IPS-11a (cell line): ENCODE measurements around the gene OR6Q1.

Experiments used
- H3K4me3 ChIP-seq: one replicate; pipeline ENCODE4 v1.5.1; 2013; ENCODE audit warnings: low read depth, low read length, control low read depth

OR6Q1 gene

GRCh38 chr11:58057481-58057880, 26.7 kb downstream of the OR6Q1 start:
- H3K4me3 ChIP-seq: no peak overlapping the region

DNA sequence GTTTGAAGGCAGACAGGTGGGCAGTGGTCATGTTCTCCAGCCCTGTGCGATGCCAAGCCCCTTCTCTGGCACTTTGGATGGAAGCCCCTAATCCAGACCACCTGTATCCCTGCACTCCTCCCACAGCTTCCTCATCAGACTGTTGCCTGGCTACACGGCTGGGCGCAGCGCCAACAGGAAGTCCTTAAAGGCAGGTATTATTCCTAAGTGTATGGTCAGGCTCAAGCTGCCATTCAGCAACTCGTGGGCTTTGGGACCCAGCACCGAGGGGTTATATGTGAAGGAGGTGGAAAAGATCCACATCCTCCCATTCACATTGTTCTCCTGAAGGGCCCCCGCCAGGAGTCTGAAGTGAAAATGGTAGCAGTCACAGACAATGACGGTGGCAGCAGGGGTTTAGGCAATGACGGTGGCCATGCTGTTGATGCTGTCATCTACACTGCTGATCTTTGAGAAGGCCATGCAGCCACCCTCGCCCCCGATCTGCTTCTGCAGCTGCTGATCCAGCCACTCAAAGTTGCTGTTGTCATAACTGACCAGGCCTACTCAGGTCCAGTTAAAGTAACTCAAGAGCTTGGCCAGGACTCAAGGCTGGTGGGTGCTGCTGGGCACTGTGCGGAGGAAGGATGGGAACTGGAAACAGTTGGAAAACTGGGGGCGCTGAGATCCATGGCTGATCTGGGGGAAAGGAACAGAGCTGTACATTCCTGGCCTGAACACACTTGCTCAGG, 27.7 kb downstream of the OR6Q1 start:
- H3K4me3 ChIP-seq: no peak overlapping the region

- H3K4me3 ChIP-seq: no peak overlapping the region
Measured at GRCh38 chr11:58059007-58059350, 28.2 kb downstream of the OR6Q1 start.

DNA sequence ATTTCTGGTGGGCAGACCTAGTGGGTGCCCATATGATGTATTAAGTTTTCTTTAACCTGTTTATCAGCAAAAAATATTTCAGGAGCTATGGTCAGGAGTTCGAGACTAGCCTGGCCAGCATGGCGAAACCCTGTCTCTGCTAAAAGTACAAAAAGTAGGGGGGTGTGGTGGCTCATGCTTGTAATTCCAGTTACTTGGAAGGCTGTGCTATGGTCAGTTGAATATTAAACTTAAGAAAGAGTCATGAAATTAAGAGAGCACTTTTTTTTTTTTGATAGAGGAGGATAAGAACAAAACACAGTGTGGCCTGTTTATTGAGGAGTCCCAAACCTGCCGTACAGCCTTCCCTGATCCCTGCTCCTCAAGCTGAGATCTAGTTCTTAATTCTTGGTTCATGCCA, 29.8 kb downstream of the OR6Q1 start:
- no peak overlapping the region for H3K4me3 ChIP-seq

GRCh38 chr11:58060939-58061672, 30.4 kb downstream of the OR6Q1 start:
- no peak overlapping the region for H3K4me3 ChIP-seq

DNA sequence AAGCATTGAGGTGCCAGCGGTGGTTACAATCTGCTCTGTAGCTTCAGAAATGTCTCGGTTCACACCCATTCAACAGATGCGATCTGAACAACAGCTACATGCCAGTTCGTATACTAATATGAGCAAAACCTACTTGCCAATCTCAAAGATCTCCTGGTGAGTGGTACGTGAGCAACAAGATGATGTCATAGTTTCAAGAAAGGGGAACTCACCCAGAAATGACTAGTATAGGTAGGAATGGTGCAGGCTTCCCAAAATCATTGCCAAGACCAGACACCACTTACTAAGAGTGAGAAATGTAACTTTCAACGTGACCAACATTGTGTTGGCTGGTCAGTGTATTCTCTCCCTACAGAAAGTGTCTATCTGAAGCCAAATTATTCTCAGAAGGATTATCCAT, 31.1 kb downstream of the OR6Q1 start:
- no peak overlapping the region for H3K4me3 ChIP-seq

DNA sequence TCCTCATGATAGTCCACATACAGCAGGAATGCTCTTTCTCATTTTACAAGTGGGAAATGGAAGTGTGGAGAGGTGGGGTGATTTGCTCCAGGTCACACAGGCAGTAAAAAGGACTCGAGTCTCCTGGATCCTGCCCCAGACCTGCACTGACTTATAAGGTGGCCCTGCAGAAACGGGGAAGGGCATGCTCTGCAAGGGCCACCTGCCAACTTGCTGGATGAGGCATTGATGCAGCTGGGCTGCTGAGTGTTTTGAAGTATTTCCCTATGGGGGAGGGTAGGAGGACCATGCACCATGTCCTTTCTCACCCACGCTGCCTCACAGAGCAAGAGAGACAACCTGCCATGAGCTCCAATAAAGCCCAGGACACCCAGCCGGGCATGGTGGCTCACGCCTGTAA, 36.9 kb downstream of the OR6Q1 start:
- H3K4me3 ChIP-seq: no peak overlapping the region

GRCh38 chr11:58068655-58069054, 37.9 kb downstream of the OR6Q1 start:
- H3K4me3 ChIP-seq: no peak overlapping the region

- no peak overlapping the region for H3K4me3 ChIP-seq
Measured at GRCh38 chr11:58070585-58070984, 39.8 kb downstream of the OR6Q1 start.

GRCh38 chr11:58075781-58076180, 45.0 kb downstream of the OR6Q1 start:
- H3K4me3 ChIP-seq: no peak overlapping the region
